Left ventricle myocardium superior (tissue), 1 donor: ENCODE data around the gene PYROXD2. TPM values are rescaled to one million over a fixed set of nuclear protein-coding genes. Genes with fewer than 3 reads are reported as not detected.
A peak's percentile ranks its signal among the peaks of the same experiment; 100 is the strongest.

Experiments used
- ATAC-seq: fragments of 200-7000 bp; cut with Tn5 transposase; one replicate; pipeline ENCODE4 v1.9.1; 2020; ENCODE audit warnings: mild to moderate bottlenecking, moderate library complexity
- DNase-seq: peaks from one replicate; pipeline ENCODE4 v3.0.0-alpha.2; 2020
- intact Hi-C: fragments of 100-400 bp; cut with micrococcal nuclease; formaldehyde crosslinking; loops from one replicate; pipeline ENCODE4 v1.11.0; 2022
- long read RNA-seq: library from polyadenylated mRNA; unstranded; transcript quantifications from one replicate; pipeline ENCODE4 v2.0.0, GENCODE V29; 2021
- total RNA-seq: library from RNA; stranded (reverse); fragmentation: NEBNext Ultra II Directional; extraction: Animal tissue kit (Norgen Biotek cat#: 25700); gene quantifications from one replicate; pipeline ENCODE4 v1.2.1, GENCODE V29; 2021
- donor health status: DM: no; HTN: yes; CAD: no; lungs with severe emphysema.

Gene PYROXD2
- total RNA-seq = 11.6 TPM
- long read RNA-seq, partial matches to known transcripts = 3 of 9 reads
- long read RNA-seq, other reads (novel, unspliced or antisense) = 5 of 9 reads

- DNase-seq (peak; percentile 95), ATAC-seq (peak; percentile 96)
- intact Hi-C loops = no loop called here
These were observed at the start of gene PYROXD2 for GRCh38 chr10:98414932-98415730. Gene PYROXD2, minus strand, starts transcription at chr10:98415182. Its CDS starts 47 bp downstream, at chr10:98415135.

GRCh38 chr10:98463976-98464754, 49.2 kb upstream of the PYROXD2 start:
- DNase-seq (no peak), ATAC-seq (no peak)
- intact Hi-C loops = loop anchor here (10.0 kb wide), 1 partner anchor 201 kb away; no protein-coding TSS in a partner anchor

- ATAC-seq (no peak), DNase-seq (no peak)
- intact Hi-C loops = loop anchor here (10.0 kb wide), 1 partner anchor 202 kb away; no protein-coding TSS in a partner anchor
These were observed 48.0 kb upstream of the PYROXD2 start for GRCh38 chr10:98463016-98463415.

GRCh38 chr10:98461500-98461842, 46.5 kb upstream of the PYROXD2 start:
- ATAC-seq (no peak), DNase-seq (no peak)
- intact Hi-C loops = loop anchor here (10.0 kb wide), 1 partner anchor 203 kb away; no protein-coding TSS in a partner anchor

- intact Hi-C loops = loop anchor here (10.0 kb wide), 1 partner anchor 204 kb away; no protein-coding TSS in a partner anchor
- no peak for DNase-seq
- peak; percentile 91 for ATAC-seq
These were observed 46.0 kb upstream of the PYROXD2 start for GRCh38 chr10:98460837-98461499.

- intact Hi-C loops = no loop called here
- no peak for DNase-seq
- ATAC-seq = no peak
These were observed 44.1 kb upstream of the PYROXD2 start for GRCh38 chr10:98458809-98459784.

- no peak for ATAC-seq
- no peak for DNase-seq
- intact Hi-C loops = no loop called here
These were observed 42.7 kb upstream of the PYROXD2 start for GRCh38 chr10:98457721-98458120.

- intact Hi-C loops = no loop called here
- no peak for DNase-seq
- no peak for ATAC-seq
These were observed 41.9 kb upstream of the PYROXD2 start for GRCh38 chr10:98456686-98457482.

- ATAC-seq (no peak), DNase-seq (no peak)
- intact Hi-C loops = no loop called here
These were observed 41.1 kb upstream of the PYROXD2 start for GRCh38 chr10:98456043-98456570.

- DNase-seq (no peak), ATAC-seq (no peak)
- intact Hi-C loops = no loop called here
These were observed 38.7 kb upstream of the PYROXD2 start for GRCh38 chr10:98453729-98454128.

GRCh38 chr10:98450618-98451017, 35.6 kb upstream of the PYROXD2 start:
- intact Hi-C loops = no loop called here
- ATAC-seq (no peak), DNase-seq (no peak)

- ATAC-seq = no peak
- no peak for DNase-seq
- intact Hi-C loops = no loop called here
These were observed 34.3 kb upstream of the PYROXD2 start for GRCh38 chr10:98449287-98449686.

GRCh38 chr10:98446661-98447221, 31.8 kb upstream of the PYROXD2 start, which contains the start of gene HPS1:
Gene HPS1, minus strand, starts transcription at chr10:98446935. Its CDS starts 3,695 bp downstream, at chr10:98443240.
- DNase-seq (peak; percentile 93), ATAC-seq (peak; percentile 97)
- intact Hi-C loops = no loop called here

- intact Hi-C loops = no loop called here
- peak; percentile 55 for ATAC-seq
- no peak for DNase-seq
These were observed 31.2 kb upstream of the PYROXD2 start for GRCh38 chr10:98446151-98446660.

GRCh38 chr10:98445200-98445812, 30.3 kb upstream of the PYROXD2 start:
- intact Hi-C loops = no loop called here
- DNase-seq (no peak), ATAC-seq (no peak)

- no peak for ATAC-seq
- no peak for DNase-seq
- intact Hi-C loops = no loop called here
These were observed 29.5 kb upstream of the PYROXD2 start for GRCh38 chr10:98444314-98445006.
